WTC11 (cell line): ENCODE results near the gene SOX6. TPM values are rescaled to one million over a fixed set of nuclear protein-coding genes. Genes with fewer than 3 reads are reported as not detected.

Source experiments
- ATAC-seq: fragments of 200-7000 bp; cut with Tn5 transposase; 2 replicates; pipeline ENCODE4 v1.10.0; 2021; ENCODE audit warnings: mild to moderate bottlenecking, moderate library complexity
- CTCF ChIA-PET: fragments of 300-600 bp; sonication (Branson Sonifier 250); formaldehyde crosslinking; loops from one replicate; lab custom pipeline; 2021; ENCODE audit warnings: antibody characterized with exemption; lab: Charles Lee
- POLR2A ChIA-PET: fragments of 350-600 bp; sonication (Branson Sonifier 250); formaldehyde crosslinking; loops from one replicate; lab custom pipeline; 2021; ENCODE audit warnings: antibody characterized with exemption; lab: Charles Lee
- DNase-seq: peaks from one replicate; pipeline ENCODE4 v3.0.0; 2021; ENCODE audit warnings: low spot score
- H3K27ac Mint-ChIP-seq: 2 replicates; pipeline ENCODE4 v1.8.0; 2021; ENCODE audit warnings: mixed read lengths
- H3K27me3 Mint-ChIP-seq: 2 replicates; pipeline ENCODE4 v1.8.0; 2021; ENCODE audit warnings: low read depth, mild to moderate bottlenecking, moderate library complexity, mixed read lengths
- H3K36me3 Mint-ChIP-seq: 2 replicates; pipeline ENCODE4 v1.8.0; 2021; ENCODE audit warnings: mixed read lengths
- H3K4me1 Mint-ChIP-seq: 2 replicates; pipeline ENCODE4 v1.8.0; 2022; ENCODE audit warnings: mixed read lengths
- H3K4me3 Mint-ChIP-seq: 2 replicates; pipeline ENCODE4 v1.8.0; 2021; ENCODE audit warnings: mild to moderate bottlenecking, moderate library complexity, mixed read lengths
- H3K9me3 Mint-ChIP-seq: 2 replicates; pipeline ENCODE4 v1.8.0; 2021; ENCODE audit warnings: mixed read lengths
- ATF3 ChIP-seq: sonication (generic); formaldehyde crosslinking; conservative IDR thresholded peaks from 2 replicates; pipeline ENCODE4 v1.8.1; 2022; ENCODE audit warnings: mild to moderate bottlenecking, missing genetic modification reagents
- IRF2 ChIP-seq: sonication (generic); formaldehyde crosslinking; IDR thresholded peaks from 2 replicates; pipeline ENCODE4 v1.8.0; 2022; ENCODE audit warnings: low read depth, missing genetic modification reagents, borderline replicate concordance
- MYBL2 ChIP-seq: sonication (generic); formaldehyde crosslinking; IDR thresholded peaks from 2 replicates; pipeline ENCODE4 v1.8.1; 2023; ENCODE audit warnings: mild to moderate bottlenecking, moderate library complexity, missing genetic modification reagents
- SP1 ChIP-seq: sonication (generic); formaldehyde crosslinking; conservative IDR thresholded peaks from 2 replicates; pipeline ENCODE4 v1.8.1; 2022; ENCODE audit warnings: missing genetic modification reagents
- STAT6 ChIP-seq: sonication (generic); formaldehyde crosslinking; conservative IDR thresholded peaks from 2 replicates; pipeline ENCODE4 v1.8.1; 2023; ENCODE audit warnings: mild to moderate bottlenecking, low read depth, missing genetic modification reagents, moderate library complexity
- TEAD4 ChIP-seq: sonication (generic); formaldehyde crosslinking; IDR thresholded peaks from 2 replicates; pipeline ENCODE4 v1.8.0; 2022; ENCODE audit warnings: mild to moderate bottlenecking, missing genetic modification reagents
- USF1 ChIP-seq: sonication (generic); formaldehyde crosslinking; IDR thresholded peaks from 2 replicates; pipeline ENCODE4 v1.8.0; 2022; ENCODE audit warnings: mild to moderate bottlenecking, missing genetic modification reagents
- USF2 ChIP-seq: sonication (generic); formaldehyde crosslinking; IDR thresholded peaks from 2 replicates; pipeline ENCODE4 v1.8.1; 2023; ENCODE audit warnings: mild to moderate bottlenecking, missing genetic modification reagents, moderate library complexity
- ZBTB21 ChIP-seq: sonication (generic); formaldehyde crosslinking; IDR thresholded peaks from 2 replicates; pipeline ENCODE4 v1.8.1; 2023; ENCODE audit warnings: mild to moderate bottlenecking, missing genetic modification reagents, borderline replicate concordance
- ZMAT4 ChIP-seq: fragments of 250-450 bp; sonication (Bioruptor Pico); IDR thresholded peaks from 2 replicates; pipeline ENCODE4 v1.9.0; 2021; ENCODE audit warnings: mild to moderate bottlenecking
- ZNF121 ChIP-seq: sonication (generic); formaldehyde crosslinking; IDR thresholded peaks from 2 replicates; pipeline ENCODE4 v1.8.0; 2023; ENCODE audit warnings: missing genetic modification reagents
- ZNF263 ChIP-seq: sonication (generic); formaldehyde crosslinking; IDR thresholded peaks from 2 replicates; pipeline ENCODE4 v1.8.1; 2022; ENCODE audit warnings: low read depth, mild to moderate bottlenecking, moderate library complexity, missing genetic modification reagents
- ZNF396 ChIP-seq: fragments of 250-450 bp; sonication (Bioruptor Pico); IDR thresholded peaks from 2 replicates; pipeline ENCODE4 v1.8.0; 2021; ENCODE audit warnings: mild to moderate bottlenecking, moderate library complexity, borderline replicate concordance
- ZNF425 ChIP-seq: fragments of 250-450 bp; sonication (Bioruptor Pico); conservative IDR thresholded peaks from 2 replicates; pipeline ENCODE4 v1.9.0; 2021; ENCODE audit warnings: mild to moderate bottlenecking
- ZSCAN18 ChIP-seq: fragments of 250-450 bp; sonication (Bioruptor Pico); IDR thresholded peaks from 2 replicates; pipeline ENCODE4 v2.1.2; 2022; ENCODE audit warnings: mild to moderate bottlenecking, moderate library complexity
- total RNA-seq: library from RNA; stranded (reverse); gene quantifications from 3 replicates; pipeline ENCODE4 v1.2.3, GENCODE V29; 2021
- TF ChIP-seq, protein P1 (sequence below): sonication (generic); formaldehyde crosslinking; IDR thresholded peaks from 2 replicates; pipeline ENCODE4 v1.8.0; 2023; ENCODE audit warnings: missing genetic modification reagents
- TF ChIP-seq, protein P2 (sequence below): sonication (generic); formaldehyde crosslinking; IDR thresholded peaks from 2 replicates; pipeline ENCODE4 v1.8.0; 2022; ENCODE audit warnings: mild to moderate bottlenecking, missing genetic modification reagents
- TF ChIP-seq, protein P3 (sequence below): sonication (generic); formaldehyde crosslinking; IDR thresholded peaks from 2 replicates; pipeline ENCODE4 v1.8.0; 2023; ENCODE audit warnings: missing genetic modification reagents, mild to moderate bottlenecking, borderline replicate concordance

The SOX6 gene
- total RNA-seq, 1 experiment from 2014 or later: 0.13 TPM

GRCh38 chr11:16291729-16292128 lies 64.6 kb downstream of the SOX6 start:
- ATAC-seq: no peak
- H3K27me3 Mint-ChIP-seq: no peaks in the 10 kb centered on the region
- no peak overlapping the region for H3K4me3 Mint-ChIP-seq
- H3K4me1 Mint-ChIP-seq: peaks cover 17% of the 10 kb centered on the region
- POLR2A ChIA-PET: no interaction called here
- CTCF ChIA-PET: no interaction called here
- no peak overlapping the region for H3K27ac Mint-ChIP-seq
- no peaks in the 10 kb centered on the region for H3K9me3 Mint-ChIP-seq
- TF ChIP-seq MYBL2 (CRISPR knock-in tag): no peak
- TF ChIP-seq TEAD4 (CRISPR knock-in tag): no peak
- TF ChIP-seq USF2 (CRISPR knock-in tag): no peak
- no peak for TF ChIP-seq ZMAT4 (CRISPR knock-in tag)
- TF ChIP-seq, protein P1, sequence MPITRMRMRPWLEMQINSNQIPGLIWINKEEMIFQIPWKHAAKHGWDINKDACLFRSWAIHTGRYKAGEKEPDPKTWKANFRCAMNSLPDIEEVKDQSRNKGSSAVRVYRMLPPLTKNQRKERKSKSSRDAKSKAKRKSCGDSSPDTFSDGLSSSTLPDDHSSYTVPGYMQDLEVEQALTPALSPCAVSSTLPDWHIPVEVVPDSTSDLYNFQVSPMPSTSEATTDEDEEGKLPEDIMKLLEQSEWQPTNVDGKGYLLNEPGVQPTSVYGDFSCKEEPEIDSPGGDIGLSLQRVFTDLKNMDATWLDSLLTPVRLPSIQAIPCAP (CRISPR knock-in tag): no peak
- TF ChIP-seq ZNF425: no peak
- TF ChIP-seq ZNF396 (CRISPR knock-in tag): no peak
- TF ChIP-seq ATF3 (CRISPR knock-in tag): no peak
- TF ChIP-seq USF1 (CRISPR knock-in tag): no peak
- TF ChIP-seq ZNF121: no peak
- no peak for TF ChIP-seq ZSCAN18 (CRISPR knock-in tag)
- TF ChIP-seq, protein P2, sequence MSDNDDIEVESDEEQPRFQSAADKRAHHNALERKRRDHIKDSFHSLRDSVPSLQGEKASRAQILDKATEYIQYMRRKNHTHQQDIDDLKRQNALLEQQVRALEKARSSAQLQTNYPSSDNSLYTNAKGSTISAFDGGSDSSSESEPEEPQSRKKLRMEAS (CRISPR knock-in tag): no peak
- TF ChIP-seq IRF2 (CRISPR knock-in tag): no peak
- no peak for TF ChIP-seq ZNF263
- no peak for TF ChIP-seq STAT6 (CRISPR knock-in tag)
- TF ChIP-seq, all 79 proteins: peak for 0
- no peak for DNase-seq
- no peaks in the 10 kb centered on the region for H3K36me3 Mint-ChIP-seq

GRCh38 chr11:16289541-16289940 lies 66.8 kb downstream of the SOX6 start:
- ATAC-seq: no peak
- Mint-ChIP-seq H3K27me3 (no peaks in the 10 kb centered on the region), H3K36me3 (no peaks in the 10 kb centered on the region), H3K9me3 (no peaks in the 10 kb centered on the region), H3K27ac (no peak overlapping the region), H3K4me1 (peaks cover 14% of the 10 kb centered on the region), H3K4me3 (no peak overlapping the region)
- POLR2A ChIA-PET: no interaction called here
- DNase-seq: no peak
- CTCF ChIA-PET: no interaction called here
- no peak for TF ChIP-seq ZBTB21
- TF ChIP-seq SP1: no peak
- TF ChIP-seq, protein P3, sequence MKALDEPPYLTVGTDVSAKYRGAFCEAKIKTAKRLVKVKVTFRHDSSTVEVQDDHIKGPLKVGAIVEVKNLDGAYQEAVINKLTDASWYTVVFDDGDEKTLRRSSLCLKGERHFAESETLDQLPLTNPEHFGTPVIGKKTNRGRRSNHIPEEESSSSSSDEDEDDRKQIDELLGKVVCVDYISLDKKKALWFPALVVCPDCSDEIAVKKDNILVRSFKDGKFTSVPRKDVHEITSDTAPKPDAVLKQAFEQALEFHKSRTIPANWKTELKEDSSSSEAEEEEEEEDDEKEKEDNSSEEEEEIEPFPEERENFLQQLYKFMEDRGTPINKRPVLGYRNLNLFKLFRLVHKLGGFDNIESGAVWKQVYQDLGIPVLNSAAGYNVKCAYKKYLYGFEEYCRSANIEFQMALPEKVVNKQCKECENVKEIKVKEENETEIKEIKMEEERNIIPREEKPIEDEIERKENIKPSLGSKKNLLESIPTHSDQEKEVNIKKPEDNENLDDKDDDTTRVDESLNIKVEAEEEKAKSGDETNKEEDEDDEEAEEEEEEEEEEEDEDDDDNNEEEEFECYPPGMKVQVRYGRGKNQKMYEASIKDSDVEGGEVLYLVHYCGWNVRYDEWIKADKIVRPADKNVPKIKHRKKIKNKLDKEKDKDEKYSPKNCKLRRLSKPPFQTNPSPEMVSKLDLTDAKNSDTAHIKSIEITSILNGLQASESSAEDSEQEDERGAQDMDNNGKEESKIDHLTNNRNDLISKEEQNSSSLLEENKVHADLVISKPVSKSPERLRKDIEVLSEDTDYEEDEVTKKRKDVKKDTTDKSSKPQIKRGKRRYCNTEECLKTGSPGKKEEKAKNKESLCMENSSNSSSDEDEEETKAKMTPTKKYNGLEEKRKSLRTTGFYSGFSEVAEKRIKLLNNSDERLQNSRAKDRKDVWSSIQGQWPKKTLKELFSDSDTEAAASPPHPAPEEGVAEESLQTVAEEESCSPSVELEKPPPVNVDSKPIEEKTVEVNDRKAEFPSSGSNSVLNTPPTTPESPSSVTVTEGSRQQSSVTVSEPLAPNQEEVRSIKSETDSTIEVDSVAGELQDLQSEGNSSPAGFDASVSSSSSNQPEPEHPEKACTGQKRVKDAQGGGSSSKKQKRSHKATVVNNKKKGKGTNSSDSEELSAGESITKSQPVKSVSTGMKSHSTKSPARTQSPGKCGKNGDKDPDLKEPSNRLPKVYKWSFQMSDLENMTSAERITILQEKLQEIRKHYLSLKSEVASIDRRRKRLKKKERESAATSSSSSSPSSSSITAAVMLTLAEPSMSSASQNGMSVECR (CRISPR knock-in tag): no peak
